ENCODE data around the gene DLGAP1.

DLGAP1 gene

GRCh38 chr18:3864669-3865298 lies 590.3 kb downstream of the DLGAP1 start:
- DNase-seq (ENCODE audit: low spot score) = no peak

- no peak for DNase-seq (ENCODE audit: low spot score)
Measured at GRCh38 chr18:3863593-3863992, 591.5 kb downstream of the DLGAP1 start.

GRCh38 chr18:3863006-3863405 lies 592.1 kb downstream of the DLGAP1 start:
- no peak for DNase-seq (ENCODE audit: low spot score)

DNA sequence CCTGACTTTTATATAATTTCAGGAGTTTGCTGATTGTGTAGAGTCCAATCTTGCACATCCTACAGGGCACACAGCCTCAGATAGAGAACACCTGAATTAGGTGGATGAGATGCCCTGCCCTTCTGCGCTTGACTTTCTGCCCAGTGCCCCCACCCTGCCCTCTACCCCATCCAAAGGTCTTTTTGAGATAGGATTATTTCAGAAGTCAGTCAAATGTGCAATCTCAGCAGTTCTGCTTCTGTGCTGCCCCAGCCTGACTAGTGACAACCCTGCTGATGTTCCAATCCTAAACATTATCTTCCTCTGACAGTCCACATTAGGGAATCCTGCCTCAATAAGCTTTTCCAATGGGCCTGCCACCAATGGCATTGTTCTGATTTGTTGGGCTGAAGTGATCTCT lies 593.6 kb downstream of the DLGAP1 start:
- no peak for DNase-seq (ENCODE audit: low spot score)

DNA sequence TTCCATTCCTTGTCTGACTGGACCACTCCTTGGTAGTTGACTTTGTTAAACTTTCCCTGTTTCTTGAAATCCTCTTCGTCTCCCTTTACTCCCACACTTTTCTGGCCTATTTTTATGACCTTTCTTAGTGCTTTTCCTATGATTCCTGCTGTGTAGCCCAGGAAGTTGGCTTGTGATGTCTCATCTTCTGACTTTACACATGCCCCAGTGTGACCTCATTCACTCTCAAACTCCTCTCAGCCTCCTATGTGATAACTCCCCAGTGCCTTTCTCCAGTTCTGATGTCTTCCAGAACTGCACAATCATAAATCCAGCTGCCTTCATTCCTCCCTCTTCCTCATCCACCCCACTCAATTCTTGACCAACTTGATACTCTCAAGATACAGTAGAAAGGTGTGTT lies 597.6 kb downstream of the DLGAP1 start:
- no peak for DNase-seq (ENCODE audit: low spot score)

DNA sequence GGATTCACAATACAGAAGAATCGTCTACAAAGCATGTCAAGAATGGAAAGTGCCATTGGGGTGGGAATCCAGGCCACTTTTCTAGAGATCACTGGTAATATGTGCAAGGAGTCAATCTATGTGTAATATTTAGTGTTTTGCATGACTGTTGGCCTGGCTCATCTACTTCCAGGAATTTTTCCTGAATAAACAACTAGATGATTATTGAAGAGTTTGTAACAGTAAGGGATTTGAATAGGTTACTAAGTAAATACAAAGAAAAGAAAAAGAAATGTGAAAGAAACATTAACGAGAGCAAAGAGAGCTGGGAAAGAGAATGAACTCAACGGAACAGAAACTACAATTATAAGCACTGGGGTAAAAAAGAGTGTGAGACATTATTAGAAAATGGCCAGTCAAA lies 599.1 kb downstream of the DLGAP1 start:
- DNase-seq (ENCODE audit: low spot score) = no peak

DNA sequence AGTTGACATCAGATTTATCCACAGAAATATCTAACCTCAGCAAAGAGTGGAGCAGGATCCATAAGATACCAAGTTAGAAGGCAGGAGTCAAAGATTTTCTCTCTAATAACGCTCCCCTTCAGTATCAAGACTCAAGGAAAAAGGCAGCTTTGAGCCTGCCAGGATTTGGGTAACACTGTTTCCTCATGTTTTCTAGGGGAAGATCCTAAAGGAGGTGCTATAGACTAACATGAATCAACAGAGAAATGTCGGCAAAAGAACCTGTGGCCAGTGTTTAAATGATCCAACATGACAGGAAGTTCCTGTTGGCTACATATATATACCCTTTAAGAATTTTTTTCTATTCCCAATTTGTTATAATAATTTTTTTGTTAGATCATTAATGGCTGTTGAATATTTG lies 602.8 kb downstream of the DLGAP1 start:
- DNase-seq (ENCODE audit: low spot score) = no peak

- no peak for DNase-seq (ENCODE audit: low spot score)
Measured at GRCh38 chr18:3851159-3851558, 603.9 kb downstream of the DLGAP1 start.

DNA sequence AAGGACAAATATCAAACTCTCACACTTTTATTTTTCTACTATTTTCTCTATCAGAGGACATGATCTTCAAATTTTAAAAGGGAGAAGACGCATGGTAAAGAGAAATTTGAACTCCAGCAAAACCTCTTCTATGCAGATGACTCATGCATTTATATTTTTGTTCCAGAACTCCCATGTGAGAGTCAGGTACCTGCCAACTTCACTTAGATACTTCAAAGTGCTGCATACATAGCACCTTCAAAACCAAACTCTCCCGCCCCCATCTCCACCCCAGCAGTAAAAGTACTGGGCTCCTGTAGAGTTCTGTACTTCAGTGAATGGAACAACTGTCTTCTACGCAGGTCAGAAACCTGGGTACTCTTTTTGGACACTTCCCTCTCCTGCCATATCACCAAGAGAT lies 606.8 kb downstream of the DLGAP1 start:
- DNase-seq (ENCODE audit: low spot score) = no peak

DNA sequence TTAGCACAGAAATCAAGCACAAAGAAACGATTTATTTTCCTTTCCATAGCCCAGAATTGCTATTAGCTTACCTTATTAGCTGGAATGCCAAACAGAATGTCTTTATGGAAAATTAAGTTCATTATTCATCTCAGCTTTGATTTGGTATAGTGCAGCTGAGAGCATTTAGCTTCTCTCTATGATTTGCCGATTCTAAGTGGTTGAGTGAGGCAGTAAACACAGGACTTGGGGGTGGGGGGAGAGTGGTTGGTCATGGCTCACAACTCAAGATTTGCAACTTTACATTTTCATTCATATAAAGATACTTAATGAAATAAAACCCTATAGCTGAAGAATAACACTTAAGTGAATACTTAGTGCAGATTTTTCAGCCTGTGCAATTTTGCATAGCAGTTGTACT lies 609.9 kb downstream of the DLGAP1 start:
- no peak for DNase-seq (ENCODE audit: low spot score)

GRCh38 chr18:3842844-3843243 lies 612.3 kb downstream of the DLGAP1 start:
- DNase-seq (ENCODE audit: low spot score) = no peak

DNA sequence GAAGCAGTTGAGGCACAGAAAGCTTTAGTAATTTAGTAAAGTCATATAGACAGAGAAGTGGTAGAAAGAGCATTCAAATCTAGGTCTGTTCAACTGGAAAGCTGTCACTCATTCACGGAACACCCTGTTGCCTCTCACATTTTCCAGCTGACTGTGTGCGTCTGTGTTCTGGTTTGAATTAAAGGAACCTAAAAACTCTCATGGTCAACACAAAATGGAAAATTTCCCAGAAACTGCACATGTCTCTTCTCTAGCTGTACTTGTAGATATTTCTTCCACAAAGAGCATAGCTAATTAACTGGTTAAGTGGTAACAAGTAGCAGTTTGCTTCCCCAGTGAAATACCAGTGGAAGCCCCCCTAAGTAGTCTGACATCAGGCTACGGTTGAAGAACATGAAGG lies 614.3 kb downstream of the DLGAP1 start:
- no peak for DNase-seq (ENCODE audit: low spot score)

- no peak for DNase-seq (ENCODE audit: low spot score)
Measured at GRCh38 chr18:3839581-3839981, 615.5 kb downstream of the DLGAP1 start.

- no peak for DNase-seq (ENCODE audit: low spot score)
Measured at GRCh38 chr18:3836483-3837335, 618.4 kb downstream of the DLGAP1 start.

DNA sequence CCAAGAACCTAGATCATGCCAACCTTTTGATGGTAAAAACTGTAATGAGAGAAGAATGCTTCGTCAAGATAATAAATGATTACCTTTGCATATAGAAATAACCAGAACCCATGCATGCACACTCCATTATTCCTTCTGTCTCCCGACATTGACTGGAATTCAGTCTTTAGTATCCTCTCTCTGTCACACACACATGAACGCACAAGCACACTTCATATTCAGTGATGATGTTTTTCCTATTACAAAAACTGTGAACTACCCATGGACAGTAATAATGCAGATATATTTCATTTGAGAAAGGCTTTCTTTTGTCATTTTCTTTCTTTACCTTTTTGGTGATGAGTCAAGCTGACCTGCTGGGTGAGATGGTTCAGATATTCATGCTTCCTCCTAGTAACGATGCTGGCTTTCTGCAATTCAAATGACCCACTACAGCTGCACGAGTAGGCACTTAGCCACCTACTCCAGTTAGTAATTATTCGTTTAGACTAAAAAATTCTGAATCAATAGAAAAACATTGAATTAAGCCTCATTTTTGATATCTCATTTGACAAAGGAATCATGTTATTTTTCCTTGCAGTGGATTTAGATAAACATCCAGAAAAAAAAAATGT lies 623.0 kb downstream of the DLGAP1 start:
- DNase-seq (ENCODE audit: low spot score) = no peak

DNA sequence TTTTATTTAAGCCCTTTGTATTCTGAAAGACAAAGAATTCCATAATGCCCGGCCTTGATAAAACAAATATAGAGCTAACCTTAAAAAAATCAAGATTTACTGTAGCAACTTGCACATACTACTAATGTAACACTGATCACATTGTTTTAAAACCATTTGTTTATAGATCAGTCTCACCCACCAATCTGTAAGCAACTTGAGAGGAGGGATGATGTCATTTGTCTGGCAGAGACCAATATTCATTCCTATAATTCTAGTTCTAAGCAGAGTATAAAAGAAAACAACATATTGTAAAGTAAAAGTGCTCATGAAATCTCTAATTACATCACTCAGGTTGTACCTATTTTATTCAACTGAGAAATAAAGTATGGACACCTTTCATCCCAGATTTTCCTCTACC lies 624.5 kb downstream of the DLGAP1 start:
- no peak for DNase-seq (ENCODE audit: low spot score)

- no peak for DNase-seq (ENCODE audit: low spot score)
Measured at GRCh38 chr18:3827236-3827845, 627.8 kb downstream of the DLGAP1 start.

GRCh38 chr18:3826021-3826420 lies 629.1 kb downstream of the DLGAP1 start:
- DNase-seq (ENCODE audit: low spot score) = no peak

- DNase-seq (ENCODE audit: low spot score) = no peak
Measured at GRCh38 chr18:3824101-3824500, 631.0 kb downstream of the DLGAP1 start.

DNA sequence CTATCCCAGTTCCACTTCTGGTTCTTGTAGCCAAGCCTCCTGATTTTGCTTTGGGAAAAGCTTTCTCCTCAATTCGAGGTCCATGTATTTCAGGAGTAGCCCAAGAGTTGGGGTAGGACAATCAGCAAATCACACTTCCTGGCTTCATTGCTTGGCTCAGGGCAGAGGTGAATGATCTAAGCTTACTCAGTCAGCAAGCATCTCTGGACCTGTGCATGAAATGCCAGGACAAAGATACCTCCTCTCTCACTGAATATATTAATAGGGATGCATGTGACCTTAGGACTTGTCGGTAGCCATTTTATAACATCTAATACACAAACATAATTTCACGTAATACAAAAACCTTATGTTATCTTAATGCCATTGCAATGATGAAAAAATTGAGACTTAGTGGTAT lies 632.0 kb downstream of the DLGAP1 start:
- DNase-seq (ENCODE audit: low spot score) = no peak

DNA sequence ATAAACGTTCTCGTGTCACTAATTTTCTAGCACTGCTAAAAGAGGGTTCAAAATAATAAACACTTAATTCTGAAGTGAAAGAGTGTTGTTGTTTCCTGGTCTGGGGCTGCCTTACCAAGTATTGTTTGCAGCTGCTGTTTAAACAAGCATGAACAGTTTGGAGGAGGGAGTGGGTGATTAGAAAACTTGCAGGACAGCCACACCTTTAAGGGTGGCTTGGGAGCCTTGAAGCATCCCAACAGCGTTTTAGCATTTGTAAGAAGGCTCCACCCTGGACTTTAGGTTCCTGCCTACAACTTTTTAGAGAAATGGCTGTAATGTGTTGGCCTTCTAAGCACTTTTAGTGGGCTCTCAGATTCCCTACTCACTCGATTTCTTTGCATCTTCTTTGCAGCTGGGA lies 633.6 kb downstream of the DLGAP1 start:
- no peak for DNase-seq (ENCODE audit: low spot score)

DNA sequence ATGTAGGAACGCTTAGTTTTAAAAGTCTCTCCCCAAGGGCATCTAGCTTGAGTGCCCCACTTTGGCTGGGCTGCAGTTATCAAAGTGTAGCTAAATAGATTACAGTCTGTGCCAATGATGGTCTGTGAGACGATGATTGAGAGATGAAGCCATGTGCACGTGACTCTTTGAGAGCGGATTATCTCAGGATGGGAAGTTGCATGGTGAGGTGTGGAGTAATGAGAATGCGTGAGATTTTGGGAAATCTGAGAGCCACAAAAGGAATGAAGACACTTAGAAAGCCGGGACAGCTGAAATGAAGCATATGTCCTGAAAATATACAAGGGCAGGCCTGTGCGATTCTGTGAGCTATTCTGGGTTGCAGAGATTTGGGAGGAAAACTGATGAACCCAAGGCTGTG lies 635.1 kb downstream of the DLGAP1 start:
- DNase-seq (ENCODE audit: low spot score) = no peak

Data from globus pallidus (tissue), 1 donor.